ENCODE data around the gene TTC29. TPM values are rescaled to one million over a fixed set of nuclear protein-coding genes. Genes with fewer than 3 reads are reported as not detected.

Gene TTC29
- total RNA-seq, 1 experiment from 2014 or later = not detected

DNA sequence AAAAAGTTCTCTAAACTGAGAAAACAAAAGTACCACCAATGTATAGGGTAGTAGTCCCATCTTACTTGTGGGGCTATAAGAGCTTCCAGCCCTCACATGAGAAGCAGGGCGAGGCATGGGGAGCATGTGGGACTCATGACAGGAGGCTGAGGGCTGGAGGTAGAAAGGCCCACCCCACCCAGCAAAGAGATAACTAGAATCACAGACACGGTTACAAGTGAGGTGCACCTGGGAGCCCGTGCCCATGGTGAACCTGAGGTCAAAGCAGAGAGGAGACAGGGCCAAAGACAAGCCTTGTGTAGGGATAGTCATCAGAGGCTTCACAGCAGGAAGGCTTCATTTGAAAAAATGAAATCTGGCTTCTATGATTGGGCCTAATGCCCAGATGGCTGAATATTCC is 55.4 kb downstream of the TTC29 start:
- Mint-ChIP-seq H3K27me3 (ENCODE audit: insufficient read depth, unreplicated experiment) (peaks cover 58% of the 10 kb centered on the region), H3K36me3 (ENCODE audit: insufficient read depth, unreplicated experiment) (no peaks in the 10 kb centered on the region), H3K4me1 (ENCODE audit: insufficient read depth, unreplicated experiment) (no peaks in the 10 kb centered on the region), H3K27ac (ENCODE audit: low read depth, unreplicated experiment) (no peak overlapping the region), H3K4me3 (ENCODE audit: unreplicated experiment) (no peak overlapping the region), H3K9me3 (ENCODE audit: unreplicated experiment) (no peaks in the 10 kb centered on the region)
- intact Hi-C loops (cut with micrococcal nuclease) = no loop called here
- ChIA-PET CTCF (interaction anchor here (1.5 kb wide), 1 partner anchor 9 kb away, joined by 3 read pairs; no protein-coding TSS in a partner anchor), POLR2A (interaction anchor here (0.5 kb wide), 1 partner anchor 136 kb away, joined by 3 read pairs; no protein-coding TSS in a partner anchor)
- no peak for DNase-seq (ENCODE audit: unreplicated experiment)
- no TSS peak for BruUV-seq (replicated peaks)
- TF ChIP-seq CTCF (IDR thresholded peaks at IDR 0.05; ENCODE audit: unreplicated experiment) = no peak

- Mint-ChIP-seq H3K27ac (ENCODE audit: low read depth, unreplicated experiment) (no peak overlapping the region), H3K4me3 (ENCODE audit: unreplicated experiment) (no peak overlapping the region), H3K9me3 (ENCODE audit: unreplicated experiment) (no peaks in the 10 kb centered on the region), H3K36me3 (ENCODE audit: insufficient read depth, unreplicated experiment) (no peaks in the 10 kb centered on the region), H3K4me1 (ENCODE audit: insufficient read depth, unreplicated experiment) (no peaks in the 10 kb centered on the region), H3K27me3 (ENCODE audit: insufficient read depth, unreplicated experiment) (peaks cover 45% of the 10 kb centered on the region)
- DNase-seq (ENCODE audit: unreplicated experiment) = no peak
- TF ChIP-seq CTCF (IDR thresholded peaks at IDR 0.05; ENCODE audit: unreplicated experiment) = no peak
- no TSS peak for BruUV-seq (replicated peaks)
- CTCF ChIA-PET = interaction anchor here (0.7 kb wide), 1 partner anchor 1030 kb away, joined by 3 read pairs; no protein-coding TSS in a partner anchor
- POLR2A ChIA-PET = no interaction called here
- intact Hi-C loops (cut with micrococcal nuclease) = no loop called here
These were observed 62.6 kb downstream of the TTC29 start for GRCh38 chr4:146883070-146883469.

GRCh38 chr4:146857298-146857697 is 88.4 kb downstream of the TTC29 start:
- TF ChIP-seq CTCF (IDR thresholded peaks at IDR 0.05; ENCODE audit: unreplicated experiment) = no peak
- Mint-ChIP-seq H3K4me3 (ENCODE audit: unreplicated experiment) (no peak overlapping the region), H3K9me3 (ENCODE audit: unreplicated experiment) (no peaks in the 10 kb centered on the region), H3K27me3 (ENCODE audit: insufficient read depth, unreplicated experiment) (peaks cover 41% of the 10 kb centered on the region), H3K4me1 (ENCODE audit: insufficient read depth, unreplicated experiment) (no peaks in the 10 kb centered on the region), H3K27ac (ENCODE audit: low read depth, unreplicated experiment) (no peak overlapping the region), H3K36me3 (ENCODE audit: insufficient read depth, unreplicated experiment) (no peaks in the 10 kb centered on the region)
- BruUV-seq (replicated peaks) = no TSS peak
- intact Hi-C loops (cut with micrococcal nuclease) = no loop called here
- DNase-seq (ENCODE audit: unreplicated experiment) = no peak
- ChIA-PET POLR2A (no interaction called here), CTCF (interaction anchor here (0.6 kb wide), 1 partner anchor 296 kb away, joined by 4 read pairs; no protein-coding TSS in a partner anchor)

DNA sequence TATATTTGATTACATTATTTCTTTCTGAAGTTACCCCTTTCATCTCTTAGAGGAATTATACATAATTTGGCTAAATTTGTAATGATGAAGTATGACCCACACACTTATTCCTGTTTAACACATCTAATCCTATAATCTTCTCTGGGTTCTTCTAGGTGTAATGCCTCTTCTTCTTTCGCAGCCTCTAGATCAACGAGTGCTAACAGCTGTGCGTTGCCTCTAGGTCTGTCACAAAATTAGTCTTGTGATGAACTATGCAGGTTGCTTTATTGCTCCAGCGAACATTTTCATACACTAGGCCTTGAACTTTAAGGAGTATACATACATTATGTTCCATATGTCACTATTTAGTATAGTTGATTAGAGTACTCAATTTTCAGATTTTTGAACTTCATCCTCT is 89.9 kb downstream of the TTC29 start:
- CTCF ChIA-PET = interaction anchor here (0.7 kb wide), 1 partner anchor 20 kb away, joined by 3 read pairs; no protein-coding TSS in a partner anchor
- no peak overlapping the region for H3K27ac Mint-ChIP-seq (ENCODE audit: low read depth, unreplicated experiment)
- TF ChIP-seq CTCF (IDR thresholded peaks at IDR 0.05; ENCODE audit: unreplicated experiment) = no peak
- intact Hi-C loops (cut with micrococcal nuclease) = no loop called here
- H3K36me3 Mint-ChIP-seq (ENCODE audit: insufficient read depth, unreplicated experiment) = no peaks in the 10 kb centered on the region
- no peaks in the 10 kb centered on the region for H3K4me1 Mint-ChIP-seq (ENCODE audit: insufficient read depth, unreplicated experiment)
- no TSS peak for BruUV-seq (replicated peaks)
- DNase-seq (ENCODE audit: unreplicated experiment) = no peak
- POLR2A ChIA-PET = no interaction called here
- no peak overlapping the region for H3K4me3 Mint-ChIP-seq (ENCODE audit: unreplicated experiment)
- no peaks in the 10 kb centered on the region for H3K9me3 Mint-ChIP-seq (ENCODE audit: unreplicated experiment)
- peaks cover 41% of the 10 kb centered on the region for H3K27me3 Mint-ChIP-seq (ENCODE audit: insufficient read depth, unreplicated experiment)
